HK-2 (cell line): ENCODE data around the gene RNF212.

Experiments used
- DNase-seq: peaks from one replicate; pipeline ENCODE4 v3.0.0-alpha.2; 2018; ENCODE audit not compliant: unreplicated experiment

The RNF212 gene

GRCh38 chr4:1090465-1091440 lies 22.6 kb downstream of the RNF212 start:
- DNase-seq: no peak

DNA sequence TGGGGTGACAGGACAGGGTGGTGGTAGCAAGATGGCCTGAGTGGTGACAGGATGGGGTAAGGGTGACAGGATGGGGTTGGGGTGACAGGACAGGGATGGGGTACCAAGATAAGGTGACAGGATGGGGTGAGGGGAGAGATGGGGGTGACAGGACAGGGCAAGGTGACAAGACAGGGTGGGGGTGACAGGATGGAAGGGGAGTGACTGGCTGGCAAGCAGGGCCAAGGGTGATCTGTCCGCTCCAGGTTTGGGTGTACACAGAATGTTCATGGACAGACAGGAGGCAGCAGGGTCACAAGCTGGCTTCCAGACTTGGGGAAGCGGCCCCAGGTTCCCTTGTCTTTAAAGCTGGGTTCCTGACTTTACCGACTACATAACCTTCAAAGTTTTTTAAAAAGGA lies 23.3 kb downstream of the RNF212 start:
- no peak for DNase-seq

DNA sequence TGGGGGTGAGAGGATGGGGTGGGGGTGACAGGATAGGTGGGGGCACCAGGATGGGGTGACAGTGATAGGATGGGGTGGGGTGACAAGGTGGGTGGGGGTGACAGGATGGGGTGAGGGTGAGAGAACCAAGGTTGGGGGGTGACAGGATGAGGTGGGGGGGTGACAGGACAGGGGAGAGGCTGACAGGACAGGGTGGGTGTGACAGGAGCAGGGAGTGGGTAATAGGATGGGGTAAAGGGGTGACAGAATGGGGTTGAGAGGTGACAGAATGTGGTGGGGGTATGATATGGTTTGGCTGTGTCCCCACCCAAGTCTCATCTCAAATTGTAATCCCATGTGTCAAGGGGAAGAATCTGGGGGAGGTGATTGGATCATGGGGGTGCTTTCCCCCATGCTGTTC lies 26.0 kb downstream of the RNF212 start:
- no peak for DNase-seq

DNA sequence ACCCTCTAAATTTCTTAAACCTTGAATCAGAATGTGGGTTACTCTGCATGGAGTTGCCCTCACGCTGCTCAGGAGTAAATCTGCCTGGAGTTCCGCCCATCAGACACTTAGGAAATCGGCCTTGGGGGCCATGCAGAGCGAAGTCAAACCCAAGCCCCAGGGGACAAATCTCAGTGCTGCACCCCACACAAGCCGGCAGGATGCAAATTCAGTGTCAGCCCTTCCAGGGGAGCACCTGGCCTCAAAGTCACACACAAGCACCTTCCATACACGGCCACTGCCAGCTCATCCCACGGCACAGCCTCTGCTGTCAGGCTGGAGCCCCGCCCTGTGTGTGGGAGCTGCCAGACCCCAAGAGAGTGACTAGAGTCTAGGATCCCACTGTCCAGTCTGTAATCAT lies 27.4 kb downstream of the RNF212 start:
- DNase-seq: no peak

DNA sequence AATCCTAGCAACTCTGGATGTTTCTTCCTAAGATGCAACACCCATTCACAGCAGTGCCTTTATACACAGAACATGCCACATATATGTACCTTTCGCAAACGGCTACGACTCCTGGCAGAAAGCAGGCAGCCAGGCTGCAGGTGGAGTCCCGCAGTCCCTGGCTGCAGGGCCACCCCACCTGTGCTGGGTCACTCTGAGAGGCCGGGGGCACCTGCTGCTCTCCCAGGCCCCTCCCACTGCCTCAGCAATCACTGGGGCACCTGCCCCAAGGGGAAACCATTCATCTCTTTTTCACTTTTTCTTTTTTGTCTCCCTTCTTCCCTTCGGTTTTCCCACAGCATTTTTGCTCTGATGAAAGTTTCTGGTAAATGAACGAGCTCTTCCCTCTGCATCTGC lies 28.0 kb downstream of the RNF212 start:
- DNase-seq: no peak

DNA sequence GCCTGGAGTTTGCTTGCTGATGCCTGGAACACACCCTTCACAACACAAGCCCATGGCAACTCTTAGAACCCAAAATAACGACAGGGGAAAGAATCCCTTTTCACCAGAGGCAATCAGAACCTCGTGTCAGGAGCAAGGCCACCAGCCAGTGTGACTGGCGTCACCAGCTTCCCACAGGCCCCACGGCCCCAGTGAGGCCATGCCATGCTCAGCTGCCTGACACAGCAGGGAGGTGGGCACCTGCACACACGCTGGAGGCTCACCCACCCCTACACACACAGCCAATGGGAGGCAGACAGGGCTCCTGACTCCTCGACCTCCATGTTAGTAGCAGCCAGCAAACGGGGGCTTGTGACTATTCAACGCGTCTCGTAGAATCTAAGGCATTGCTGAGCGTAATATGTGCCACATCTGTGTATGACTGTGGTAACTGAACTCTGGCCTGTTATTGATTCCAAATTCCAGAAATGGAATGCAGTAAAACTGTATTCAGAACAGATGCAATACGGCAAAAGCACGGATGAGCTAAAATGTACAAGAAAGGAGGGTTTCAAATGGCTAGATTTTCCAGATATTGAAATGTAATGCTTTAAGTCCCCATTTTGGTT lies 28.5 kb downstream of the RNF212 start:
- no peak for DNase-seq

- no peak for DNase-seq
Measured at GRCh38 chr4:1084394-1084793, 29.0 kb downstream of the RNF212 start.

DNA sequence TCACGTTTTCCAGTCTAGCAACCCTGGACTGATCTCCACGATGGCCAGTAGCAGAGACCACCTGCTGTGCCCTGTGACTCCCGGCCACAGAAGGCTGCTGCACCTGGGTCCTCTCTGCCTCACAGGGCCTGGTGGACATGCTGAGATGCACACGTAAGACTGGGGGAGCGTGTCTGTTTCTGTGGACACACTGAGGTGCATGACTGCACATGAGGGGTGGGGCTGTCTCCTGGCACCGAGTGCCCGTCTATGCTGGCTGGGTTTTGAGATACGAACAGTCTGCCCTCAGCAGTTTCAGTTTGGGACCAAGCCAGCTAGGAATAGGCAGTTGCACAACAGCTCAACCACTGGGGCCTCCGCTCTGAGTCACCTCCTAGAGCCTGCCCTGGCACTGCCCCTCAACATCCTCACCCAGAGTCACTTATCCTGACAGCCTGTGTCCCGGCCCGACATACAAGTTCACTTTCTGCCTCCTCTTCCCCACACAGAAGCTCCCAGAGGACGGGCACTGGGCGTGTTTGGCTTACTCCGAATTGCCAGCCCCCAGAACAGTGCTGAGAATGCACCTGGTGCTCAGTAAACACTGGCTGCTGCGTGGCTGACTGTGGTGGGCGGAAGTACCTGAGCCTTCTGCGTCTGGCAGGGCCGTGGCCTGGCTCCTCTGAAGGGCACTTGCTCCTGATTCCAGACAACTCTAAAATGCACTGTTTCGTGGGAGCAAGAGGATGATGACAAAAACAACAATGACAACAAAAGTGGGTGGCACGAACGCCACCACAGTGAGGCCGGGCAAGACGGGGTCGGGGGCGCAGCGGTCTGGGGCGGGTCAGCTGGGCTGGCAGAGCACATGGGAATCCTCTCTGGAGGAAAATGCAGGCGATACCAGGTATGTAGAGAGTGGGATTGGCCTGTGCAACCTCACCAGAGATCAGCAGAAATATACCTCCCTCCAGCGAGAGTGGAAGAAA lies 30.9 kb downstream of the RNF212 start:
- peak; percentile 85 for DNase-seq

- DNase-seq: no peak
Measured at GRCh38 chr4:1081689-1082040, 31.7 kb downstream of the RNF212 start.

DNA sequence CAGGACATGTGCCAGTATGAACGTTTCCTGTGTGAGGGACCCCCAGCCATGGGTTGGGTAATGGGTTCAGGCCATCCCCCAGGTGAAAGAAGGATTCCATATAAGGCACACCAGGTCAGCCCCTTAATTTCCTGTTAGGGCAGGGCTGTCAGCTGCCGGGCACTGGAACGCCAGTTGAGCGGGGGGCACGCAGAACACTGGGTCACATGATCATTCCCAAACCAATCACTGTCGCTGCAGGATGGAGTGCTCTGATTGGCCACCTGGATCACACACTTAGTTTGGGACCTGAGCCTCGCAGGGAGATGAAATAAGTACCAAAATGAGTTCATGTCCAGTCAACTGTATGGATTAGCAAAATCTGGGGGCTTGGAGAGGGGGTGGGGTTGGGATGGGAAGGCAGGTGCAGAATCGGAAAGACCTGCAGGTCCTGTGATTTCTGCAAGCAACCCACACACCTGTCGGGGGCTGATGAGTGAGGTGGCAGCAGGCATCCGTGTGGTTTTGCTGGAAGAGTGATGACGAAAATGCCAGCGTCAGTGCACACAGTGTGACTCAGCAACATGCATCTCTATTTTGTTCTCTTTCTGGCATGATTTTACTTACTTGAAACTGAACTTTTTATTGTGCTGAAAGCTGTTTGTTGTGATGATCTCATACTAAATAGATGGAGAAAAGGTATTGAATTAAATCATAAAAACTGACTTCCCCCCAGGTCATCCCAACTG lies 32.2 kb downstream of the RNF212 start:
- peak; percentile 17 for DNase-seq

GRCh38 chr4:1080432-1080831 lies 32.9 kb downstream of the RNF212 start:
- no peak for DNase-seq

GRCh38 chr4:1079711-1080265 lies 33.6 kb downstream of the RNF212 start:
- no peak for DNase-seq

- DNase-seq: no peak
Measured at GRCh38 chr4:1078490-1078889, 34.9 kb downstream of the RNF212 start.

DNA sequence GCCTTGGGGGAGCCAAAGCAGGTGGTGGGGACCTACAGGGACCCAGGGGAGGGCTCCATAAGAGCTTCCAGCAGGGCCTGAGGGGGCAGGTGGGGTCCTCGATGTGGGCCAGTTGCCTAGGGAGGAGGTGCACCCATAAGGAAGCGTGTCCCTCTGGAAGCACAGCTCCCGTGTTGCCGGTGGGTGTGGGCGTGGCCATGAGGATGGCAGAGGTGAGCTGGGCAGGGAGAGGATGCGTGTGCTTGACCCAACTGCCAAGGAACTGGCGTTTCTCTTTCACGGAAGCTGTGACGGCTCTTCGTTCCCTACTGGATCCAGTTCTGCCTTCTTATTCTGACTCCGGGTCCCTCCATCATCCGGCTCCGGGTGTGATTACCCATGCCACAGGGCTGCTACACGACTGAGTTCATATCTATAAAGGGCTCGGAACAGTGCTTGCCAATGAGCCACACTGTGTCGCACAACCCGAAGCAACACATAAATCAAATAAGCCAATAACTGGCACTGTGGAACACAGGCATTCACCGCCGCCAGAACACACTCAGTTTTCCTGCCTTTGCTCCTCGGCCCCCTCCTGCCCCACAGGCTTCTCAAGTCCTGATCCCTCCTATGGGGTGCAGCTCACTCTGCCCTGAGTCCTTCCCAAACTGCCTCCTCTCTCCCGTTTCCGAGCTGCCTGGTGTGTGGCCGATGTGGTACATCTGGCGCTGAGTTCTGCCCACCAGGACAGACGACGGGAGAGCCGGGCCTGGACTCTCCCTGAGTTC lies 35.5 kb downstream of the RNF212 start:
- no peak for DNase-seq

DNA sequence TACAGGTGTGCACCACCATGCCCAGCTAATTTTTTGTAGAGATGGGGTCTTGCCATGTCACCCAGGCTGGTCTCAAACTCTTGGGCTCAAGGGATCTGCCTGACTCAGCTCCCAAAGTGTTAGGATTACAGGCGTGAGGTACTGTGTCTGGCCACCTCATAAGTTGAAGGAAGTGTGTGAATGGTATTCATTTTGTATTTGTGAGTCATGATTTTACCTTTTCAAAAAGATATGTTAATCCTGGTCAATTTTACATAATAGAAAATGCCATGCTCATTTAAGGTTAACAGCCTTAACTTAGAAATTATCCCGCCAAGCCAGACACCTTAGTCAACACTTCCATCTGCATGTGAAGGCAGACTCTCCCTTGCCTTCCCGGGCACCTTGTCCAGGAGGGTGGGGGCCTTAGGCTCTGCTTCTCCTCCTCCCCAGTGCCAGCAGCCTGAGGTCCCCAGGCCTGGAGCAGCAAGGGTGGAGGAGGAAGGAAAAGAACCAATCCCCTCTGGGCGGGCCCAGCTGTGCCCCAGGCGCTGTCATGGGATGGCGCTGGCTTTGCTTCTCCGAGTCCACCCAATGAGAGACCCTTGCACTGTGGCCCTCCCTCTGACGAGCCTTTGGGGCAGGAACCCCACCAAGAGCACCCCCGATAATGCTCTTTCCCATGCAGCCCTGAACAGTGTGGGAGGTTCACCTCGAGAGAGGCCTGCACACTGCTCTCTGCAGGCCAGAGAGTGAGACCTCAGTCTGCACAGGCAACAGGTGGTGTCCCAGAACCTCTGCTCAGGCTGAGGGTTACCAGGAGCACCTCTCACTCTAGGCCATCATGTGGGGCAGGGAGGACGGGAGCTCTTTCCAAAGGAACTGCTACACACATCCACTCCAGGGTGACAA lies 37.3 kb downstream of the RNF212 start:
- DNase-seq: no peak

- no peak for DNase-seq
Measured at GRCh38 chr4:1075225-1075624, 38.1 kb downstream of the RNF212 start.

- DNase-seq: no peak
Measured at GRCh38 chr4:1074077-1074476, 39.3 kb downstream of the RNF212 start.

GRCh38 chr4:1072830-1073446 lies 40.4 kb downstream of the RNF212 start:
- peak; percentile 46 for DNase-seq

DNA sequence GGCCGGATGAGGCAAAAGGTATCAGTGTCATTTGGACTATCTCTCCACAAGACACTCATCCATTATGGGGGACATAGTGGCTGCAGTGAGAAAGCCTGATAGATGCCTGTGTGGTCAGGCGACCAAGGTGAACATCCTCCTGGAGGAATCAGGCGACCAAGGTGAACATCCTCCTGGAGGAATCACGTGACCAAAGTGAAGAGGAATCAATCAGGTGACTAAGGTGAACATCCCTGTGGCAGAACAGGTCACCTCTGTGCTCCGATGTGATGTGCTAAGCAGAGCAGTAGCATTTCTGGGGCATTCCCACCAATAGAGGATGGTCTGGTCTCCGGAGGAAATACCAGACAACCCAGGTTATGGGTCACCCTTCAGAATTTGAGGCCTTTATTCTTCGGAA lies 44.0 kb downstream of the RNF212 start:
- no peak for DNase-seq
